22Rv1 (cell line): Measurements from ENCODE around the gene CDKAL1.

ENCODE experiments used
- CTCF ChIP-seq: fragments of 450-650 bp; IDR thresholded peaks from 2 replicates; pipeline ENCODE4 v1.5.1; 2017; ENCODE audit warnings: mild to moderate bottlenecking
- ZFX ChIP-seq: fragments of 450-650 bp; IDR thresholded peaks from 2 replicates; pipeline ENCODE4 v1.6.1; 2017; ENCODE audit warnings: antibody characterized with exemption, borderline replicate concordance

DNA sequence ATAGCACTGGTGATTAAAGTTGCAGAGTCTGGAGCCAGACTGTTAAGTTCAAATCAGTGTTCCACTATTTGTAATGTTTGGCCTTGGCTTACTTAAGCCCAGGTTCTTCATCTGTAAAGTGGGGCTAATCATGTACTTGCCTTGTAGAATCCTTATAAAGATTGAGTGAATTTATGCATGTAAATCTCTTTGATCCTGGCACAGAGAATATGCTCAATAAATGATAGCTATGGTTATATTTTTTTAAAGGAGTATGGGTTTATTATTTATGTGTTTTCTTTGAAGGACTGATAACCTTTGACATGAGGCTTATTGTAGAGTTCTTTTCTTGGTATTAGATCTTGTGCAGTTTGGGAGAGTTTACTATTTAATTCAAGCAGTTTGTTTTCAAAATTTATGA is 89.5 kb downstream of the CDKAL1 start:
- TF ChIP-seq CTCF = no peak
- TF ChIP-seq ZFX = no peak
